RWPE1 (cell line): ENCODE results near the gene SELENOF.

Experiments
- CTCF ChIA-PET: fragments of 350-600 bp; sonication (Branson Sonifier 250); formaldehyde crosslinking; extraction: SDS; loops from one replicate; lab custom pipeline; 2021; lab: Yijun Ruan, JAX
- POLR2A ChIA-PET: fragments of 400-600 bp; formaldehyde crosslinking; extraction: SDS; loops from one replicate; lab custom pipeline; 2020; ENCODE audit warnings: antibody characterized with exemption; ENCODE audit not compliant: low non-redundant PET; lab: Yijun Ruan, JAX
- DNase-seq: peaks from one replicate; pipeline ENCODE4 v3.0.0; 2012; ENCODE audit warnings: low spot score
- H3K27ac ChIP-seq: fragments of 450-650 bp; 2 replicates; pipeline ENCODE4 v1.5.1; 2017
- TF ChIP-seq, protein P1 (sequence below): fragments of 450-650 bp; conservative IDR thresholded peaks from 2 replicates; pipeline ENCODE4 v1.5.1; 2017; ENCODE audit warnings: low read depth, mild to moderate bottlenecking

Gene SELENOF

DNA sequence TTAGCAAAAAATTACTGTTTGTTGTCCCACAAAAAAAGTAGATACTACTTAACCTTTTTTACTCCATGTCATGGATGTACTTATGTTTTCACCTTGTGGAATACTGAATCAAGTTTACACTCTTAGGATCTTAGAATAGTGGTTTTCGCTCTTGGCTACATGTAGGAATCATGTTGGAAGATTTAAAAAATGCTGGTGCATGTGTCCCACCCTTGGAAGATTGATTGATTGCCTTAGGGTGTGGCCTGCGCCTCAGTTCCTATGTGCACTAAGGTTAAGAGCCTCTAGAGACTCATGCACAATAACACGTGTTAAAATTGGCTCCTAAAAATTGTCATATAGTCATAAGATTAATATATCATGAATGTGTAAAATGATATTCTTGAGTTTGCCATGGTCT, 25.5 kb upstream of the SELENOF start:
- DNase-seq = no peak
- CTCF ChIA-PET = no interaction called here
- H3K27ac ChIP-seq = no peak overlapping the region
- POLR2A ChIA-PET = no interaction called here
- TF ChIP-seq, protein P1, sequence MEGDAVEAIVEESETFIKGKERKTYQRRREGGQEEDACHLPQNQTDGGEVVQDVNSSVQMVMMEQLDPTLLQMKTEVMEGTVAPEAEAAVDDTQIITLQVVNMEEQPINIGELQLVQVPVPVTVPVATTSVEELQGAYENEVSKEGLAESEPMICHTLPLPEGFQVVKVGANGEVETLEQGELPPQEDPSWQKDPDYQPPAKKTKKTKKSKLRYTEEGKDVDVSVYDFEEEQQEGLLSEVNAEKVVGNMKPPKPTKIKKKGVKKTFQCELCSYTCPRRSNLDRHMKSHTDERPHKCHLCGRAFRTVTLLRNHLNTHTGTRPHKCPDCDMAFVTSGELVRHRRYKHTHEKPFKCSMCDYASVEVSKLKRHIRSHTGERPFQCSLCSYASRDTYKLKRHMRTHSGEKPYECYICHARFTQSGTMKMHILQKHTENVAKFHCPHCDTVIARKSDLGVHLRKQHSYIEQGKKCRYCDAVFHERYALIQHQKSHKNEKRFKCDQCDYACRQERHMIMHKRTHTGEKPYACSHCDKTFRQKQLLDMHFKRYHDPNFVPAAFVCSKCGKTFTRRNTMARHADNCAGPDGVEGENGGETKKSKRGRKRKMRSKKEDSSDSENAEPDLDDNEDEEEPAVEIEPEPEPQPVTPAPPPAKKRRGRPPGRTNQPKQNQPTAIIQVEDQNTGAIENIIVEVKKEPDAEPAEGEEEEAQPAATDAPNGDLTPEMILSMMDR = no peak

DNA sequence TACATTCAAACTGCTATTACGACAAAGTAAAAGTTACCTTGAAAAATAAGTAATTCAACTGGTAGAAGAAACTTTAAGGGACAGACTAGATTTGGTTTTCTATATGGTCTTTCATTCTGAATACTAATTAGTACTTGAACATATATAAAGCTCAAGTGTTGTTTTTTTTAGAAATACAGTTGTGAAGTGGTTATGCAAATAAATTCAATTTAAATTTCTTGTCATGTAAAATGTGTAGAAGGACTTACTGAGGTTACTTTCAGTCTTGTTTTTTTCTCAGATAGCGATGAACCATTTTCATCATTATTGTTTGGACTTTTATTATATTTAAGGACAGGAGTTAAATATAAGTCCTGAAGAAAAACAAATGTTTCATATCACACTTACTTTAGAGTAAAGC, 24.9 kb upstream of the SELENOF start:
- no peak overlapping the region for H3K27ac ChIP-seq
- TF ChIP-seq, protein P1 = no peak
- ChIA-PET CTCF (interaction anchor here (0.6 to 0.7 kb wide), 2 partner anchors 159 to 225 kb away, joined by 3 read pairs; no protein-coding TSS in a partner anchor), POLR2A (no interaction called here)
- no peak for DNase-seq

DNA sequence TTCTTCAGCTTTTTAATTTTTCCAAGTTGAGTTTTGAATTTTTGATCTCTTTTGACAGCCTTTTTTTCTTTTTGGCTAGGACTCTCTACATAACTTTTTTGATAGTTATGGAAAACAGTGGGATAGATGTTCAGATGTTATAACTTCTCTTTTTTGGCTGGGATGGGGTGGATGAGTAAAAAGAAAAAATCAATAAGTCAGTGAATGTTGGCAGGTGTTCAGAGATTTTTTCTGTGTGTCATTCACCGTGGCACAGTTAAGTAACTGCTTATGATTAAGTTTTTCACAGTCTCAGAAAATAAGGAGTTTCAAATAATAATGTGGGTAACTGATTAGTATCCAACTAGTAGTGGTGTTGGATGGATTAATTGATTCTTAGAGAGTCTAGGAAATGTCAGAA, 24.5 kb upstream of the SELENOF start:
- H3K27ac ChIP-seq = no peak overlapping the region
- no peak for DNase-seq
- ChIA-PET CTCF (interaction anchor here (0.6 to 0.7 kb wide), 2 partner anchors 159 to 224 kb away, joined by 3 read pairs; no protein-coding TSS in a partner anchor), POLR2A (no interaction called here)
- TF ChIP-seq, protein P1 = no peak

DNA sequence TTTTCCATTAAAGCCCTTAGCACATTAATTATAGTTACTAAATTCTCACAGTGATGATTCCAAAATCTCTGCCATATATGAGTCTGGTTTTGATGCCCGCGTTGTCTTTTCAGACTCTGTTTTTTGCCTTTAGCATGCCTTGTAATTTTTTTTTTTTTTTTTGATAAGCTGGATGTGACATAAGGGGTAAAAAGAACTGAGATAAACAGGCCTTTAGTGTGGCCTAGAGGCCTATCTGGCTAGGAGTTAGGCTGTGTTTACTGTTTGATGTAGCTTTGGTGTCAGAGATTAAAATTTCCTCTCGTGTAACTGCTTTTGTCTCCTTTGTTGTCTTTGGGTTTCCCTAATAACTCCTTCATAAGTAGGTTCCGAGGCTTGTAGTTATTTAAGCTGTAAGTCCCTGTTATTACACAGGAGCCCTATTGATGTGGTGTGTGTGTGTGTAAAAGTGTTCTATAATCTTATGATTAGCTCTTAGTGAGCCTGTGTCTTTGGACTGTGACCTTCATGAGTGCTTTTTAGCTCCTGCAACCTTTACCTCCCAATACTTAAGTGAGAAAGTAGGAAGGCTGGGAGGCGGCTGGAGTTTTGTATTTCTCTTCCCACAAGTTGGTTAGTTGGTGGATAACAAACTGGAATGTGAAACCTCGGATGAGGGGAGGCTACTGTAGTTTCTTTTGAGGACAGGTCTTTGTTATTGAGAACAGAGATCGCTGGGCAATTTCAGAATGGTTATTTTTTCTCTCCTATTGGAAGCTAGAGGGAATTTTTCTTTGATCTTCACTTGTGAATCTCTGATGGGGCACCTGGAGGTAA, 19.8 kb upstream of the SELENOF start:
- TF ChIP-seq, protein P1 = no peak
- CTCF ChIA-PET = interaction anchor here (0.5 to 0.6 kb wide), 2 partner anchors 44 to 1975 kb away, joined by 3 read pairs; no protein-coding TSS in a partner anchor
- POLR2A ChIA-PET = interaction anchor here (0.6 kb wide), 1 partner anchor 35 kb away, joined by 3 read pairs; no protein-coding TSS in a partner anchor
- no peak overlapping the region for H3K27ac ChIP-seq
- DNase-seq = no peak

DNA sequence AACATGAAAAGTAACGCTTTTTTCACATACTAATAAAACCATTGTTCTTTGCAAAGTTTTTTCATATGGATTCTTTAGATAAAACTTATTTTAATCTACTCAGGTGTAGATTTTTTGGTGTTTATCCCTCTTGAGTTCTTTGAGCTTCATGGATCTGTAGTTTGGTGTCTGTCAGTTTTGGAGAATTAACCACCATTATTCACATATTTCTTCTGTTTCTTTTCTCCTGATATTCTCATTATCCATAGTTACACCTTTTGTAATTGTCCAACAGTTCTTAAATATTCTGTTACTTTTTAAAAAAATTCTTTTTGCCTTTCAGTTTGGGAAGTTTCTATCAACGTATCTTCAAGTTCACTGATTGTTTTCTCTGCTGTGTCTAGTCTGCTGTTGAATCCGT, 19.1 kb upstream of the SELENOF start:
- ChIA-PET POLR2A (interaction anchor here (0.6 kb wide), 1 partner anchor 35 kb away, joined by 3 read pairs; no protein-coding TSS in a partner anchor), CTCF (interaction anchor here (0.5 to 0.6 kb wide), 3 partner anchors 17 to 1975 kb away, joined by 3 to 4 read pairs (median 3); no protein-coding TSS in a partner anchor)
- TF ChIP-seq, protein P1 = no peak
- no peak for DNase-seq
- H3K27ac ChIP-seq = no peak overlapping the region

DNA sequence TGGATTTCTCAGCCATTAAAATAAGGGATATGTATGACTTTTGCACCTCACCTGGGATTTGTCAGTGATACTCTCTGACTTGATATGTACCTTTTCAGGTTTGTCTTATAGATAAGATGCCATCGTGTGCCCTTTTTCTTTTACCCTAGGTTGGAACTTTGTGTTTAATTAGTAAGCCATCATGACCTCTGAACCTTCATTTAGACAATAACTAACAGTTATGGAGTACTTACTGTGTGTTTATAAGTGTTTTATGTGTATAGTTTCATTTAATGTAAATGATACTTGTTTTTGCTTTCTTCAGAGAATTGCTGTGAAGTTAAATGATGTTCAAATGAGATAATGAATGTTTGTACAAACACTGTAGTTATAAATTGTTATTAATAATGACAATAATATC, 14.9 kb upstream of the SELENOF start:
- CTCF ChIA-PET = no interaction called here
- H3K27ac ChIP-seq = no peak overlapping the region
- TF ChIP-seq, protein P1 = no peak
- DNase-seq = no peak
- POLR2A ChIA-PET = no interaction called here
